HG03025 (cell line): Measurements from ENCODE around the gene GSTT2B.
"Not testable (repeated sequence)": the region's sequence is repeated elsewhere in the genome, so short reads cannot be mapped to it uniquely, and the experiment has no call there.

Source experiments
- ATAC-seq: cut with Tn5 transposase; IDR thresholded peaks from one replicate; pipeline ENCODE4 v1.9.1; 2021; ENCODE audit warnings: mild to moderate bottlenecking, moderate library complexity; ENCODE audit not compliant: unreplicated experiment, low FRiP score

GSTT2B gene

GRCh38 chr22:23952794-23953405 is 8.1 kb downstream of the GSTT2B start:
- not testable (repeated sequence) for ATAC-seq

- ATAC-seq = not testable (repeated sequence)
Observed at GRCh38 chr22:23951383-23951782, 9.6 kb downstream of the GSTT2B start.

GRCh38 chr22:23949764-23950163 is 11.2 kb downstream of the GSTT2B start:
- ATAC-seq = not testable (repeated sequence)

GRCh38 chr22:23947391-23947790 is 13.6 kb downstream of the GSTT2B start:
- not testable (repeated sequence) for ATAC-seq

- ATAC-seq = not testable (repeated sequence)
Observed at GRCh38 chr22:23940166-23940565, 20.8 kb downstream of the GSTT2B start.

- ATAC-seq = no peak
Observed at GRCh38 chr22:23939017-23939357, 22.0 kb downstream of the GSTT2B start.

GRCh38 chr22:23938328-23939016 is 22.5 kb downstream of the GSTT2B start:
- ATAC-seq = no peak

- ATAC-seq = no peak
Observed at GRCh38 chr22:23926561-23926960, 34.4 kb downstream of the GSTT2B start.

- no peak for ATAC-seq
Observed at GRCh38 chr22:23925020-23925606, 35.9 kb downstream of the GSTT2B start.

- no peak for ATAC-seq
Observed at GRCh38 chr22:23922921-23923320, 38.1 kb downstream of the GSTT2B start.

GRCh38 chr22:23921586-23922201 is 39.3 kb downstream of the GSTT2B start:
- not testable (repeated sequence) for ATAC-seq

GRCh38 chr22:23920267-23920611 is 40.8 kb downstream of the GSTT2B start:
- ATAC-seq = not testable (repeated sequence)

- no peak for ATAC-seq
Observed at GRCh38 chr22:23915290-23915689, 45.7 kb downstream of the GSTT2B start.

GRCh38 chr22:23913661-23914353 is 47.2 kb downstream of the GSTT2B start:
- ATAC-seq = peak; percentile 91

GRCh38 chr22:23913306-23913660 is 47.7 kb downstream of the GSTT2B start:
- ATAC-seq = no peak

- ATAC-seq = no peak
Observed at GRCh38 chr22:23912293-23912903, 48.6 kb downstream of the GSTT2B start.

- ATAC-seq = no peak
Observed at GRCh38 chr22:23911318-23911980, 49.5 kb downstream of the GSTT2B start.

- no peak for ATAC-seq
Observed at GRCh38 chr22:23910496-23911190, 50.4 kb downstream of the GSTT2B start.

GRCh38 chr22:23909296-23909898 is 51.6 kb downstream of the GSTT2B start:
- no peak for ATAC-seq
